Mucosa of descending colon (tissue), 3 donors: ENCODE measurements around the gene AQP5. TPM values are rescaled to one million over a fixed set of nuclear protein-coding genes. Genes with fewer than 3 reads are reported as not detected.

Experiments
- ATAC-seq: fragments of 200-7000 bp; cut with Tn5 transposase; one replicate; pipeline ENCODE4 v1.9.1; 2020; ENCODE audit warnings: mild to moderate bottlenecking, moderate library complexity
- DNase-seq, 3 donors: peaks; one replicate each; pipeline ENCODE4 v3.0.0-alpha.2; 2020
- H3K36me3 ChIP-seq: fragments of 200-600 bp; one replicate; pipeline ENCODE4 v1.8.0; 2021; ENCODE audit warnings: low read depth, mild to moderate bottlenecking
- H3K4me1 ChIP-seq: fragments of 200-600 bp; one replicate; pipeline ENCODE4 v1.8.0; 2021; ENCODE audit warnings: low read depth, mild to moderate bottlenecking
- H3K4me3 ChIP-seq: fragments of 200-600 bp; one replicate; pipeline ENCODE4 v1.8.0; 2021; ENCODE audit warnings: mild to moderate bottlenecking
- H3K9me3 ChIP-seq: fragments of 200-600 bp; one replicate; pipeline ENCODE4 v1.8.0; 2021; ENCODE audit warnings: mild to moderate bottlenecking
- CTCF ChIP-seq: fragments of 200-600 bp; IDR thresholded peaks from one replicate; pipeline ENCODE4 v1.8.0; 2022; ENCODE audit warnings: antibody characterized with exemption, mild to moderate bottlenecking
- intact Hi-C, 2 donors: fragments of 100-400 bp; cut with DNase I in 1 of 2; cut with micrococcal nuclease in 1 of 2; formaldehyde crosslinking; loops; one replicate each; pipeline versions ENCODE4 v1.11.0 to v1.11.1; 2022; cut with DNase I, micrococcal nuclease
- total RNA-seq, 3 donors: library from RNA; stranded (reverse); fragmentation: NEBNext Ultra II Directional in 2 of 3; extraction: Animal tissue kit (Norgen Biotek cat#: 25700) in 2 of 3; gene quantifications; one replicate each; pipeline versions ENCODE4 v1.2.1 to v1.2.4, GENCODE V29; 2021 to 2023
- donor health status: DM: no; HTN: no; CAD: no; lungs with moderate emphysema.
- donor health status: DM: no; HTN: no; CAD: no.
- donor health status: DM: no; HTN: yes; CAD: no.

AQP5 gene
- total RNA-seq, 3 donors from 2014 or later: not detected

GRCh38 chr12:49967042-49967776 lies 5.5 kb downstream of the AQP5 start:
- Histone ChIP-seq H3K9me3 (no peaks in the 10 kb centered on the region), H3K36me3 (no peaks in the 10 kb centered on the region), H3K4me3 (no peak overlapping the region), H3K4me1 (peaks cover 3% of the 10 kb centered on the region)
- DNase-seq (peak; percentile 91 to 96 (median 94)), ATAC-seq (peak; percentile 92)
- intact Hi-C loops: loop anchor here (5.0 to 10.0 kb wide), 2 partner anchors 88 to 105 kb away; partner anchors contain the start of gene ASIC1 (in 1 of the 2)
- TF ChIP-seq CTCF: peak; percentile 89

- Histone ChIP-seq H3K36me3 (no peaks in the 10 kb centered on the region), H3K4me3 (no peak overlapping the region), H3K4me1 (peaks cover 3% of the 10 kb centered on the region), H3K9me3 (no peaks in the 10 kb centered on the region)
- no peak for TF ChIP-seq CTCF
- ATAC-seq (no peak), DNase-seq (no peak)
- intact Hi-C loops: loop anchor here (5.0 to 10.0 kb wide), 2 partner anchors 87 to 104 kb away; partner anchors contain the start of gene ASIC1 (in 1 of the 2)
Observed at GRCh38 chr12:49967777-49968250, 6.1 kb downstream of the AQP5 start.

GRCh38 chr12:49968471-49968870 lies 6.8 kb downstream of the AQP5 start:
- H3K4me1 ChIP-seq: peaks cover 3% of the 10 kb centered on the region
- no peaks in the 10 kb centered on the region for H3K36me3 ChIP-seq
- no peaks in the 10 kb centered on the region for H3K9me3 ChIP-seq
- TF ChIP-seq CTCF: no peak
- intact Hi-C loops: loop anchor here (5.0 to 10.0 kb wide), 2 partner anchors 86 to 104 kb away; partner anchors contain the start of gene ASIC1 (in 1 of the 2)
- ATAC-seq: no peak
- no peak for DNase-seq
- no peak overlapping the region for H3K4me3 ChIP-seq

- ATAC-seq: no peak
- no peak for TF ChIP-seq CTCF
Observed at GRCh38 chr12:49969027-49969426, 7.4 kb downstream of the AQP5 start.

GRCh38 chr12:49969651-49970429 lies 8.2 kb downstream of the AQP5 start:
- no peak for DNase-seq
- Histone ChIP-seq H3K4me3 (no peak overlapping the region), H3K4me1 (peaks cover 3% of the 10 kb centered on the region), H3K9me3 (no peaks in the 10 kb centered on the region), H3K36me3 (no peaks in the 10 kb centered on the region)
- TF ChIP-seq CTCF: no peak
- intact Hi-C loops: loop anchor here (5.0 to 10.0 kb wide), 3 partner anchors 85 to 102 kb away; partner anchors contain the start of gene ASIC1 (in 1 of the 2)
- no peak for ATAC-seq

More at GRCh38 chr12:49969027-49969426, 7.4 kb downstream of the AQP5 start:
- Histone ChIP-seq H3K4me3 (no peak overlapping the region), H3K4me1 (peaks cover 3% of the 10 kb centered on the region), H3K9me3 (no peaks in the 10 kb centered on the region), H3K36me3 (no peaks in the 10 kb centered on the region)
- DNase-seq: no peak
- intact Hi-C loops: loop anchor here (5.0 to 10.0 kb wide), 2 partner anchors 86 to 103 kb away; partner anchors contain the start of gene ASIC1 (in 1 of the 2)
